ENCODE data around the gene PLPP6.

Gene PLPP6

DNA sequence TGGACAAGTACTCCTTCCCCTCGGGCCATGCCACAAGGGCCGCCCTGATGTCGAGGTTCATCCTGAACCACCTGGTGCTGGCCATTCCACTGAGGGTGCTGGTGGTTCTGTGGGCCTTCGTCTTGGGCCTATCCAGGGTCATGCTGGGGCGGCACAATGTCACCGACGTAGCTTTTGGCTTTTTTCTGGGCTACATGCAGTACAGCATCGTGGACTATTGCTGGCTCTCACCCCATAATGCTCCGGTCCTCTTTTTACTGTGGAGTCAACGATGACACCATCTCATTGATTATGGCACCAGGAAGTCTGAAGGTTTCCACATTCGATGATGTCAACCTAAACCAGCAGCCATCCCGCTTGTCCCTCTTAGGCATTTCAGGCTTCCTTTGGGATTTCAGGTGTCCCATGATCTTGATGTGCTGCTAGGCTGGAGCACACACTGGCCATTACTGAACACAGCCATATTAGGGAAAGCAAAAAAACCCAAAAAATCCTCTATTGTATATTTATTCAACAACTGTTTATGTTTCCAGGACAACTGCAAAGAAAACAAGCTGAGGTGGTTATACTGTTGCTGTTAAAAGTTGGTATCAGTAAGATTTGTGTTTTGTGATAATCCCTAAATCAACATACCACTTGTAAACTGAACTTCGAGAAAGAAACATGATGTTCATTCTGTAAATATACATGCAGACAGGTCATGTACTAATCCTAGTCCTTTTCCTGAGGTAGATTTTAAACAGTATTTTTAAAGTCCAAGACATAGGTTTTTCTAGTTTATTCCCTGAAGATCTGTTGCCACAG lies 1.1 kb downstream of the PLPP6 start:
- DNase-seq, result no peak

DNA sequence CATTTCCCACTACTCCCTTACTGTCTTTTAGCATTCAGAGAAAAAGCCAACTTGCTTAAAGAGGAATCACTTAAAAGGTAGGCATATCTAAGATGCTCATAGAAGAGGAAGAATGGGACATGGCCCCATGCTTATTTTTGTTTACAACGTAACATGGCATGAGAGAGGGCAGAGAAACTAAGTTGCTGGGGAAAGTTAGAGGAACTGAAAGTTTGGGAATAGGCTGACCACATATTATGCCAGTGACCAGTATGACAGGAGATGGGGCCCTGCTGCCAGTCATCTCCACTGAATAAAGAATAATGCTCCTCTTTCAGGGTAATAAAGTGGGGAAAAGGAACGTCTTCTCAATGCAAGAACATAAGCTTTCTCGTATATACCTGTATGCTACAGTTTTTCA lies 1.9 kb downstream of the PLPP6 start:
- no peak for DNase-seq

DNA sequence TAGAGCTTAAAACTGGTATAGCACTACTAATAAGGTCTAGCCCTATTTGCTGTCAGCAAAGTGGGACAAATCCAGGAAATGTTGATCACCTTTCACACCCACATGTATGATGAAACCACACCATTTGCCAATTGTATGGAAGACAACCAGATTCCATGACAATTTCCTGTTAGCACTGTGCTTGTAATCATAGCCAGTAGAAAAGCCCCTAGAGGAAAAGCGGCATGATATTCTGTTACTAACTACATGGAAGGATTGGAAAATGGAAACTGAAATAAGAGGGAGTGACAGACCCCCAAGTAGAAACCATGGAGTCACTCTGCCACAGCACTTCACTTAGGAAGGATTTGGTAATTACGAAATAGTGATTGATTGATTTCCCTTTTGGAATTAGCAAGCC lies 3.3 kb downstream of the PLPP6 start:
- no peak for DNase-seq

DNA sequence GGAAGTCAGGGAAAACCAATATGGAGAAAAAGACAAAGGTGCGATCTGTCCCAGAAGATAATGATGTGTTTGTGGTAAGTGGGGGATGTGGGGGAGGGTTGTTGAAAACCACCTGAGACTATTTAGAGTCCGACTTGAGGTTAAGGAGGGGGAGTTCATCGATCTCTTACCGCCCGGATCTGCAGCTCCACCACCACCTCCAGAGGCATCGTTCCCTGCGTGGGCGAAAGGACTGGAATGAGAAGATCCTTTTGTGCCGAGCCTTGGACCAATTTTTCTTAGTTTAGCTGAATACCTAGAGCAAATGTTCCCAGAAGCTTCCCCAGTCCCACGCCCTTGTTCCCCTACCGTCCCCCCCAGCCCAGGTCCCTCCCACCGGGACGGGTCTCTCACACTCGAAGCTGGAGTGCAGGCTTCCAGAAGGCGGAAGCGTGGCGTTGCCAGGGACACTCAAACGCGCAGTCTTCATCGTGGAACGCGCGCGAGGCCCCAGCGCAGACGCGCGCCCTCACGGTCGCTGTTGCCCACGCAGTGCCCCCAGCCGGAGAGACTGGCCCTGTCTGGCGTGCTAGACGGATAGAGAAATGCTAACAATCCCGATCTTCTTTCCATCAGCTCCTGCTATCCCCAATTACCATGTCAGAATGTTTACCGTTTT lies 4.1 kb downstream of the PLPP6 start, which contains the start of gene SPATA6L:
Gene SPATA6L (minus strand): TSS at position 439 of the 658 bp plus-strand sequence. CDS start 230 bp downstream, at position 209.
- DNase-seq, result no peak

DNA sequence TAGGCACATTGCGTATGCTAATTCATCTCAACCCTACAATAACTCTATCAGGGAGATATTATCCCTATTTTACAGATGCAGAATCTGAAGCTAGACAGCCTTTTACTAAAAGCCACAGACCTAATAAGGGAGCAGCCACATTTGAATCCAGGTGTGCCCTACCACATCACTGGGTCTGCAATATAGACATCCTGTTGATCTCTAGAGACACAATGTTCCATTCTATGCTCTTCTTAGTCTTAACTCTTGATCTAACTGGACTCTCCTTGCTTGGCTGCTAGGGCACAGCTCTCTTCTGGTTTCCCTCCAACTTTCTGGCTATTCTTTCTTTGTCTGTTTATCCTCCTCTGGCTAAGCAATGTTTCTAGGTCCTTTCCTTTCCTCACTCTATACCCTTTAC lies 5.6 kb downstream of the PLPP6 start:
- no peak for DNase-seq

DNA sequence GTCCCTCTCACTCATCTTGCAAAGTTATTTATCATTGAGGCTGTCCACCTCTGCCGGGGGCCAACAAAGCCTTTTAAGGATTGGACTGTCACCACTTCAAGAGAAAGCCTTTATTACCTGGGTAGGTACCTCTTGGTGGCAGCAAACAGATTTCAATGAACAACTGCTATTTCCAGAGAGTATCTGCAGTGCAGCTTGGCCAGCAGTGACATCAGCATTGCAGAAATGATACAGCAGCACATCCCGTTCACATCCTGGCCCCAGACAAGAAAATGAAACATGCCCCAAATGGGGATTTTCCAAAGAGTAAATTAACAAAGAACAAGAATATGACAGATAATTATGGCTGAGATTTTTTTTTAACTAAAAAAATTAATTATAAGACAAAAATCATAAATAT lies 6.5 kb downstream of the PLPP6 start:
- DNase-seq, result no peak

DNA sequence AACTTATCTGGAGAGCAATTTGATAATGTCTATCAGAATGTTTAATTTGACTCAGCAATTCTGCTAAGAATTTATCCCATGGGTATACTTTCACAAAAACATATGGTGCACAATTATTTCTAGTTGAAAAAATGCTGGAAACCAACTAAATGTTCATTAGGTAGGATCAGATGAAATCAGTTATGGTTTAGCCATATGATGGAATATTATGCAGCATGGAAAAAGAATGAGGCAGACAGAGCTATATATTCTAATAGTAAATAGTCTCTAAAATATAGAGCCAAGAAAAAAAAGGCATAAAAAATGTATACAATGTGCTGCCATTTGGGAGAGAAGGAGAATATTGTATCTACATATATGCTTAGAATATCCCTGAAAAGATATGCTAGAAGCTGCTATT lies 7.8 kb downstream of the PLPP6 start:
- no peak for DNase-seq

DNA sequence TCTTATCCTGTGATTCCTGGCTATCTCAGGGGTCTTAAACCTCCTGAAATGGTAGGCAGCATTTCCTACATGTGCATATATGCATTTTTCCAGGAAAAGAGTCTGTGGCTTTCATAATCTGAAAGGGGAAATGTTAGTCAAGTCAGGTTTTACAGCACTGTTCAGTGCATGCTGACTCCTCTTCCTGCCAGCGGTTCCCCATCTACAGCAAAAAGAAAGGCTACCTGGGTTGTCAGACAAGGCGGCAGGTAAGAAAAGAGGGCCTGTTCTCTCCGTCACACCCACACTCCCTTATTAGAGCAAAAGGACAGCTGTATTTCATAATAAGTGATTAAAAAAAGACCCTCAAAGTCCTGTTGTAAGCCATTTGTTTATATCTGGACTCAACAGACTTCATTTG lies 8.5 kb downstream of the PLPP6 start:
- no peak for DNase-seq

DNA sequence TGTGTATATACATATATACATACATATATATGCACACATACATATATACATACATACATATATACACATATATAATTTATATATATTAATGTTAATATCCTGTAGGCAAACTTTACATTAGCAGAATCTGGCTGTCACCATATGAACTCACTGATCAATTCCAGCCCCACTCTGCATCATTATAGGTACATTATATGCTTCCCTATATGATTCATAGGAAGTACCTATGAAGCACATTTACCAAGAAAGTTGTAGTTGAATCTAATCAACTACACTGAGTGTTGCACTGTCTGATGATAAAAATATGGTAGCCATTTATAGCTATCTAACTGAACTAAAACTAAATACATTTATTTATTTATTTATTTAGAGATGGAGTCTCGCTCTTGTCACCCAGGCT lies 9.6 kb downstream of the PLPP6 start:
- no peak for DNase-seq

DNA sequence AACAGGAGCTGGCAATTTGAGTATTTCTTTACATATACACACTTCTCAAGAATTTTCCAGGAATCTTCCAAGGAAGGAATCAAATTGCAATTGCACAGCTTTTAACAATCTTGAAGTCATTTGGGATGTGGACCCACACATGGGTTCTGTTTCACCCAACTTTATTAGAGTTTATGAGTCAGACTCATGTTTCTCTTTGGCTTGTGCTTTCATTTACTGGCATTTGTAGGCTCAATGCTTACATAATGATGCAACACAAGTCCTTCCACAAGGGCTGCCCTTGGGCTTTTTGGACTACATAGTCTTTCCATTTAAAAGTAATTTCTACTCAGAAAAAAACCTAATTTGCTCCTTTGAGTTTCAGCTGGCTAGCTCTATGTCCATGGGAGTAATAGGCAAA lies 12.7 kb downstream of the PLPP6 start:
- DNase-seq, result no peak

DNA sequence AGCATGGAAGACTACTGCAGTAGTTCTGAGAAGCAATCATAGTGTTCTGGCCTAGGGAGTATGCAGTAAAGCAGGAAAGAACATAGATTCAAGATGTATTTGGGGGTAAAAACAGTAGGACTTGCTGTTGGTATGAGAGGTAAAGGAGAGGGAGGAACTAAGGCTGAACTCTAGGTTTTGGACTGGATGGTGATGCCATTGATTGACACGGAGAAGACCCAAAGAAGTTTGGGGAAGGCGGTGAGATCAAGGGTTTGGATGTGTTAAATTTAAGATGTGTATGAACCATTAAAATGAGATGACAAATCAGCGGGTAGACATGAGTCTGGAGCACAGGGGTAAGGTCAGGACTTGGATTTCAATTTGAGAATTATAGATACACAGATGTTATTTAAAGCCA lies 15.3 kb downstream of the PLPP6 start:
- DNase-seq, result no peak

DNA sequence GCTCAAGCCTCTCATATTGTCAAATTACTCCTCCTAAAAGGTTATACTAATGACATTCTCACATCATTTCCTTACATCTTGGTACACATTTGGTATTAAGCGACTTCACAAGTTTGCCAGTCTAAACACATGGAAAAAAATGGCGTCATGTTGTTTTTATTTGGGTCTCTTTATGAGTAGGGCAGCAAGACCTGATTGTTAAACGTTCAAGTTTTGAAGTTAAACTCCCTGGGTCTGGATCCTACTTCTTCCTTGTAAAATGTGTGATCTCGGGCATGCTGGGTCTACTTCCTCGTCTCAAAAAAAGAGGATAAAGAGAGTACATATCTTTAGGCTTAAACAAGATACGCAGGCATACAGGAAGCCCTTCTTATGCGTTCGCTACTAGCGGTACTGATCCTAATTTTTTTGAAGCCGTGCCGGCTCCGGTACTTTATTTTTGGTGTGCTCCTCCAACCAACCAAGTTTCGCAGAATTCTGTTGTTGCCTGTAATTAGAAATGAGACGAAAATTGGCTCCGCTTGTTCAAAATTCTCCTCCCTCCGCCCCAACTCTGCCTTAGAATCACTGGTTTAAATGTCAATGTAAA lies 16.7 kb downstream of the PLPP6 start:
- DNase-seq, result peak; percentile 17

DNA sequence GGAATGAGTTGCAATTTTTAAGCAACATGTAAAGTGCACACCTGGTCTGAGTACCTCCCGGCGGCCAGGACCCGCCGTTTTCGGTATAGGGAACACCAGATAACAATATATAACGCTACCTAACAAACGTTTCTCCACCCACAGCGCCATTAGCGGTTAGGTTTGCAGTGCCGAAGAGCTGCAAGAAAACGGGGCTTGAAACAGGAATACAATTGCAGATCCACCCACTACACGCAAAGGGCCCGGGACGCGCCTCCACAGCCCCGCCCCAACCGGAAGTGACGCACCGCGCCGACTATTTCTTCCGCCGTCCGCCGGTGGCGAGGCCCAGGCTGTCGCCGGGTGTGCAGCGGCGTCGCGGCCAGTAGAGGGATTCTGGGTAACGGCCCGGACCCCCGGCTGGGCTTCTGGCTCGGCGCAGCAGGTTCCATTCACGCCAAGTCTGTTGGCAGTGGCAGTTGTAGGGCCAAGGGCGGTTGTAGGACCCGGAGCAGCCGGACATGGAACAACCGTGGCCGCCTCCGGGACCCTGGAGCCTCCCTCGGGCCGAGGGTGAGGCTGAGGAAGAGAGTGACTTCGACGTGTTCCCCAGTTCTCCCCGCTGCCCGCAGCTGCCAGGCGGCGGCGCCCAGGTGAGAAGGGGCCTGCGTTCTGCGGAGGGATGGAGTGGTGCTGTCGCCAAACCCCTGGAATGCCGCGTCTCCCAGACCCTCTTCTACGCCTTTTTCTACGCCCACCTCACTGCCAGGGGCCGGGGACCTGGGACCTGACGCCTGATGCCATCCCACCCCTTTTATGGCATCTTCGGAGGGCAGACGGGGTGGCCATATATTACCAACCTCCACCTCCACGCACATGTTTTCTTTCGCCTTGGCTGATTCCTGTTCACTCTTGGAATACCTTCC lies 17.4 kb downstream of the PLPP6 start, which contains the start of gene CDC37L1:
Gene CDC37L1 (plus strand): TSS at position 302 of the 905 bp plus-strand sequence. CDS start 199 bp downstream, at position 501.
- DNase-seq, result peak; percentile 85

DNA sequence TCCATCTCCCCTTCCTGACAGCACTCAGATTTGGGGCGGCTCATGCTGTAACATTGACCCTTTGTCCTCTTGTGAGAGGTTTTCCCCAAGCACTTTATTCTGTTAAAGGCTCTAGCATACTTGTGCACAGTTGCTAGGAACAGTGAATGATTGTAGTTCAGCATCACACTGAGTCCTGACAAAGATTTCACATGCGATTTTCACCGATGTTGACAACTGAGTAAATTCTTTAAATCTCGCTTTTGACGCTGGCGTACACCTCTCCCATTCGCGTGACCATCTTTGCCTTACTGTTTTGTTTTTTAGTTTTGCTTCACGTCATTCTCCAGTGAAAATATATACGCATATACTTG lies 18.1 kb downstream of the PLPP6 start:
- DNase-seq, result no peak

DNA sequence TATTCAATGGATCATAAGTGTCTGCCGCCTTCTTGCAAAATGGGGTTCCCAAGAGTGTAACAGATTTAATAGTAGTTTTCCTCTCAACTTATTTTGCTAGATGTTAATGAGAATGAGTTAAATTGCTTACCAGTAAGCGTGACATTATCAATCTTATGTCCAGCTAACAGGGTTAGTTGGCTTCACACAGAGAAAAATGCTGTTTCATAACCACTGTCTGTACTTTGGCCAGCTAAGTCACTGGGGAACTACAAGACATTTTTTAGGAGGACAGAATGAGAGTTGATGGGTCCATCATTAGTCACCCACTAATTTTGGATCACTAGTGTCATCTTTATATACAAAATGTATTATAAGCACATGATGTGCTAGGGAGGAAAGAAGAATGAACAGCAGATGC lies 18.7 kb downstream of the PLPP6 start:
- no peak for DNase-seq

DNA sequence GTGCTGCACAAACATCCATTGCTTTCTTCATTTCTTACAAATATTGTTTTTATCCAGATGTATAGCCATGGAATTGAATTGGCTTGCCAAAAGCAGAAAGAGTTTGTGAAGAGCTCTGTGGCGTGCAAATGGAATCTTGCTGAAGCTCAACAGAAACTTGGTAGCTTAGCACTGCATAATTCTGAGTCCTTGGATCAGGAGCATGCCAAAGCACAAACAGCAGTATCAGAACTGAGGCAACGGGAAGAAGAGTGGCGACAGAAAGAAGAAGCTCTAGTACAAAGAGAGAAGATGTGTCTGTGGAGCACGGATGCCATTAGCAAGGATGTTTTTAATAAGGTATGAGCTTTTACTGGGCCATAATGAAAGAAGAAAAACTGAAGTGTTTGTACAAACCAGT lies 22.7 kb downstream of the PLPP6 start:
- DNase-seq, result no peak

DNA sequence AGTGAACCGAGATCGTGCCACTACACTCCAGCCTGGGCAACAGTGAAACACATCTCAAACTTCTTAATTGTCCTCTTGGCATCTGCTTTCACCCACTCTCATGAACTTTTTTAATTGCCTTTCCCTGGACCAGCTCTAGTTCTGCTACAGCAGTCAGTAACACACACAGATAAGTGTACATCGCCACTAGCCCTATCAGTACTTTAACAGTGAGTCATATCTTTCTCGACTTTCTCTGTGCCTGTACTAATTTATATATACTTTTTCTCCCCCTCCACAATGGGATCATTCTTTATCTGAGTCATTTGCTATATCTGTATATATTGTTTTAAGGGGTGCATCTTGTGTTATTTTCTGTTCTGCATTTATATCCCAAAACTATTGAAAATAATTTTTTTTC lies 24.0 kb downstream of the PLPP6 start:
- DNase-seq, result no peak

DNA sequence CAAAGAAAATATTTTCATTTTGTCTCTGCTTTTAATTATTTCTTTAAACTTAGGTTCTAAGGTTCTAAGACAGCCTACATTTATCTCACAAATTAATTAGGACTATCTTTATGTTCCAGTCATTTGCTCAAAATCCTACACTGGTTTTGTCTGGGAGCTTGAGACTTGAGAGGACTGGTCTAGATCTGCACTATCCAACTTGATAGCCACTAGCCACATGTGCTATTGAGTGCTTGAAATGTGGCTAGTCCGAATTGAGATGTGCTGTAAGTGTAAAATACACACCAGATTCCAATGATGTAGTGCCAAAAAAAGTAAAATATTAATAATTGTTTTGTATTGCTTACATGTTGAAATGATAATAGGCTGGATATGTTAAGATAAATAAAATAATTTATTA lies 24.5 kb downstream of the PLPP6 start:
- DNase-seq, result no peak

DNA sequence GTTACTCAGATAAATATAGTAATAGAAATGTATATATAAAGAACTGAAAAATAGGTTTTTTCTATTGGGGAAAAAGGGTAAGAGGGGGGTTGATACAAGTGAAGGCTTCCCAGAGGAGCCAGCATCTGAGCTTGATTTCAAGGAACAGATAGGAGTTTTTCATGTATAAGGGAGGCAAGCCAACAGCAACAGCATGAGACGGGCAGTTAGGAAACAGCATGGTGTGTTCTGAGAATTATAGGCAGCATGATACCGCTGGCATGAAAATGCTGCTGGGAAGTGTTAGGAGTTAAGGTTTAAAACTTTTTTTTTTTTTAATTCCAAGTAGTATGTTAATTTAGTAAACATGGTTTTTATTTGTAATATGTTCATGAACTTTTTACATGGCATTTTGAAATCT lies 26.9 kb downstream of the PLPP6 start:
- no peak for DNase-seq

DNA sequence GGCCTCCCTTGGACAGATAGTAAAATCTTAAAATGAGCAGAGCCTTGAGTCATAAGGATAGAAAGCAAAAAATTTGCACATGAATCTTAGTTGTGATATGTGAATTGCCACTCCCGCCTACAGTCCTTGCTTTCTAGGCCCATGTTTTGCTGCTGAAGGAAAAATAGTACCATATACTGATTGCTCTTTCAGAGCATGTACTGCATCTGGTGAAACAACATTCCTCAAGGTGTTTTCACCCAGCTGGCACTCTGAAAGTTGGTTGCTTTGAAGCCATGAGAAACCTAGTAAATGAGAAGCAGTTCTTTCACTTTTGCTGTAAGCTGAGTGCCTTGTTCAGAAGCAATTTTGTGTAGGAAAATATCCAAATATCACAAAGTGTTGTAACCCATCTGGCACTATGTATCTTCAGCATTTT lies 27.6 kb downstream of the PLPP6 start:
- DNase-seq, result no peak

DNA sequence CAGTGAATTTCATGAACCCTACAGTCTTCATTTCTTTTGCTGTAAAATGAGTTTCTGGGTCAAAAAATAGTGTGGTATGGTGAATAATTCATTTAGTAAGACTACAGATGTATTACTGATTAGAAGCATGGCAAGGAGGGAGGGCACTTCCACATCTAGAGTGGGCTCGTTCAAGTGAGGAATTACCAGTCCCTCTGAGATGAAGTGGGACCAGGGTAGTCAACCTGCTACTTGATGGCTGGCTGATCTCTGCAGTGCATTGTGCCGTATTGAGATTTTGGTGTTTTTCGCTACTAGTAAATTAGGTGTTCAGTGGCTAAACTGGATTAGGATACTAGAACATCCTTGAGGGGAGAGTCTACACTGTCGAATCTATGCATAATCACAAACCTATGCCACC lies 28.1 kb downstream of the PLPP6 start:
- DNase-seq, result no peak

DNA sequence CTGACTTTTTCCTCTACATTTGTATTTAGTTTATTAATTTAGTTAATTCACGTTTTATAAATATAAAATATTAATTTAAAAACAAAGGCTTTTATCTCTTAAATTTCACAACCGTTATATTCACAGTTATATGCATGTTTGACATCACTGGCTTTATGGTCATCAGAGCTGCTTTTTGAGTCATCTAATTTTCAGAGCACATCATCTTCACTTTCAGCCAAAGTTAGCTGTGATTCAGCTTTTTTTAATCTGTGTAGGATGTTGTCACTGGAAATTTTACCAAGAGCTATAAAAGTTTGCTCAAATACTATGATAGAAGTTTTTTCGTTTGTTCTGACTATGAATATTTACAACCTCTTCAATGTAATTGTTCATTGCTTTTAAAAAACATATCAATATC lies 29.7 kb downstream of the PLPP6 start:
- DNase-seq, result no peak

DNA sequence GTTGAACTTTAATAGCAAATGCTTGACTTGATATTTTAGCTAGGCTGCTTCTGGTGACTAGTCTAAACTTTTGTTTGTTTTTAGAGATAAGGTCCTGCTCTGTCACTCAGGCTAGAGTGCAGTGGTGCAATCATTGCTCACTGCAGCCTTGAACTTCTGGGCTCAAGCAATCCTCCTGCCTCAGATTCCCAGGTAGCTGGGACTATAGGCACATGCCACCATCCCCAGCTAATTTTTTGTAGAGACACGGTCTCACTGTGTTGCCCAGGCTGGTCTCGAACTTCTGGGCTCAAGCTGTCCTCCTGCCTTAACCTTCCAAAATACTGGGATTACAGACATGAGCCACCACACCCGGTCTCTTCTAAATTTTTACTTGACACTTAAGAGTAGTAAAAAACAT lies 38.0 kb downstream of the PLPP6 start:
- no peak for DNase-seq
